Naive thymus-derived CD4-positive, alpha-beta T cell (primary cell): ENCODE data around the gene ARHGAP24. TPM values are rescaled to one million over a fixed set of nuclear protein-coding genes. Genes with fewer than 3 reads are reported as not detected.

Source experiments
- ATAC-seq: fragments of 150-1000 bp; cut with Tn5 transposase; 2 replicates; pipeline ENCODE4 v1.10.0; 2021; ENCODE audit warnings: mild to moderate bottlenecking, moderate library complexity
- CTCF ChIA-PET: fragments of 350-600 bp; sonication (Branson Sonifier 250); formaldehyde crosslinking; loops from one replicate; lab custom pipeline; 2021; ENCODE audit warnings: antibody characterized with exemption; lab: Charles Lee
- POLR2A ChIA-PET: fragments of 350-600 bp; sonication (Branson Sonifier 250); formaldehyde crosslinking; loops from one replicate; lab custom pipeline; 2021; ENCODE audit warnings: antibody characterized with exemption, inconsistent platforms; lab: Charles Lee
- DNase-seq, 9 donors: peaks; one replicate each; pipeline versions ENCODE4 v3.0.0 to v3.0.0-alpha.2; 2020 to 2022; ENCODE audit warnings: mixed read lengths in 1 of 9
- H3K27ac ChIP-seq: one replicate; pipeline ENCODE4 v1.7.0; 2013; ENCODE audit warnings: mild to moderate bottlenecking, low read depth, low read length, moderate library complexity
- H3K27me3 ChIP-seq, 2 donors: one replicate each; pipeline ENCODE4 v1.7.0; 2013; ENCODE audit warnings: low read length in 2 of 2, mild to moderate bottlenecking in 2 of 2, moderate library complexity in 2 of 2; ENCODE audit not compliant: control insufficient read depth in 2 of 2, insufficient read depth in 2 of 2
- H3K36me3 ChIP-seq, 3 experiments: 1 replicate in 2 of 3; 2 replicates in 1 of 3; pipeline ENCODE4 v1.7.0; 2013; ENCODE audit warnings: low read length in 3 of 3, mild to moderate bottlenecking in 3 of 3, moderate library complexity in 1 of 3; ENCODE audit not compliant: insufficient read depth in 3 of 3, control insufficient read depth in 2 of 3
- H3K4me1 ChIP-seq, 2 donors: one replicate each; pipeline ENCODE4 v1.7.0; 2013; ENCODE audit warnings: low read length in 2 of 2, mild to moderate bottlenecking in 2 of 2, moderate library complexity in 1 of 2; ENCODE audit not compliant: control insufficient read depth in 2 of 2, insufficient read depth in 2 of 2
- H3K4me3 ChIP-seq: 2 replicates; pipeline ENCODE4 v1.7.0; 2013; ENCODE audit warnings: mild to moderate bottlenecking, low read length
- H3K9me3 ChIP-seq, 3 experiments: 1 replicate in 2 of 3; 2 replicates in 1 of 3; pipeline ENCODE4 v1.7.0; 2013; ENCODE audit warnings: low read length in 3 of 3; ENCODE audit not compliant: control insufficient read depth in 2 of 3
- H3K27ac Mint-ChIP-seq, 9 donors: one replicate each; pipeline ENCODE4 v1.8.0; 2020 to 2022; ENCODE audit warnings: mixed read lengths in 9 of 9, mild to moderate bottlenecking in 8 of 9, moderate library complexity in 5 of 9, inconsistent platforms in 2 of 9
- H3K27me3 Mint-ChIP-seq, 5 donors: one replicate each; pipeline ENCODE4 v1.8.0; 2021 to 2022; ENCODE audit warnings: mixed read lengths in 5 of 5, mild to moderate bottlenecking in 1 of 5
- H3K36me3 Mint-ChIP-seq, 5 donors: one replicate each; pipeline ENCODE4 v1.8.0; 2020 to 2022; ENCODE audit warnings: mixed read lengths in 5 of 5, mild to moderate bottlenecking in 3 of 5, inconsistent platforms in 1 of 5
- H3K4me1 Mint-ChIP-seq, 7 donors: one replicate each; pipeline ENCODE4 v1.8.0; 2020 to 2022; ENCODE audit warnings: mixed read lengths in 7 of 7, mild to moderate bottlenecking in 3 of 7, inconsistent platforms in 1 of 7
- H3K4me3 Mint-ChIP-seq, 10 donors: one replicate each; pipeline ENCODE4 v1.8.0; 2020 to 2022; ENCODE audit warnings: mild to moderate bottlenecking in 10 of 10, mixed read lengths in 10 of 10, moderate library complexity in 6 of 10, inconsistent platforms in 2 of 10
- H3K9me3 Mint-ChIP-seq, 11 donors: one replicate each; pipeline ENCODE4 v1.8.0; 2020 to 2022; ENCODE audit warnings: mixed read lengths in 11 of 11, mild to moderate bottlenecking in 4 of 11, inconsistent platforms in 1 of 11, moderate library complexity in 1 of 11
- intact Hi-C, 2 donors: fragments of 100-400 bp; cut with micrococcal nuclease; formaldehyde crosslinking; loops; one replicate each; pipeline ENCODE4 v1.15.1; 2023
- polyA plus RNA-seq, 2 donors: library from polyadenylated mRNA; unstranded; fragments of 300-500 nt; fragmentation: Illumina TruSeq; gene quantifications; one replicate each; pipeline ENCODE4 v1.2.3, GENCODE V29; 2021
- total RNA-seq, 6 experiments: library from RNA in 5 of 6; stranded (reverse) in 5 of 6; gene quantifications; 1 replicate in 5 of 6; 2 replicates in 1 of 6; pipeline ENCODE4 v1.2.3 and lab custom pipeline; 2021 to 2026

ARHGAP24 gene
- total and polyA plus RNA-seq, 7 experiments from 2014 or later: 0.41 to 12.7 (median 1.3) TPM; not detected in 3

DNA sequence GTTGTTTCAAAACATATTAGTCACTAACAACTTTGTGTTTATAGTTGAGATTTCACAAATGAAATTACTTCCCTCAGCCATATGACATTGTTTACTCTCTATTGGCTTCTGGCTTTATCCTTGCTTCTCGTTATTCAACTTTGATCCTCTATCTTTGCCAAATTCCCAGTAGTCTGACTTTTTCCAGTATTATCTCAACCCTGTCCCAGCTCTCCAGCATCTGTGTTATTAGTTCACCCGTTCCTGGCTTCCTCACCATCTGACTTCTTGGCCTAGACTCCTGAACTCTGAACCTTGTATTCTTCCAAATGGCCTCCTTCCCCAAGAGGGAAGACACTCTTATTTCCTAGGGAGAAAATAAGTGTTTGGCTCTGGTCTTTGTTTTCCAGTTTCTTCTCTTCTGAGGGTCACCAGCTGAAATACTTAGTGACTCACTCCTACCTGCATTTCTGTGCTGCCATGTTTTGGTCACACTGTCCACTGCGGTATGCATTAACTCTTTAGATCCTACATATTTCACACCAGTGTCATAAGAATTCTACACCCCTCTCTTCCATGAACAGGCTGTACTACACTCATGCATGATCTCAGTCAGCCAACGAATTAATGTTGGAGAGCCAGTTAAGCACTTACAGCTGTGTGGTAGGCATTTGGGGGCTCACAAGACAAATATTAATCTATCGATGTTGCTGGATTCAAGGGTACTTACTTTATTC is 17.0 kb upstream of the ARHGAP24 start:
- no peaks in the 10 kb centered on the region for H3K9me3 ChIP-seq
- Mint-ChIP-seq H3K4me1 (no peaks in the 10 kb centered on the region), H3K36me3 (no peaks in the 10 kb centered on the region), H3K4me3 (no peak overlapping the region), H3K27ac (no peak overlapping the region), H3K9me3 (peaks cover 0 to 12% (median 0%) of the 10 kb centered on the region in 11 donors), H3K27me3 (peaks cover 0 to 7% (median 0%) of the 10 kb centered on the region in 5 donors)
- POLR2A ChIA-PET: no interaction called here
- H3K4me3 ChIP-seq: no peak overlapping the region
- ATAC-seq: no peak
- CTCF ChIA-PET: no interaction called here
- H3K4me1 ChIP-seq: no peaks in the 10 kb centered on the region
- intact Hi-C loops: no loop called here
- DNase-seq: no peak
- no peak overlapping the region for H3K27ac ChIP-seq
- no peaks in the 10 kb centered on the region for H3K36me3 ChIP-seq
- H3K27me3 ChIP-seq: no peaks in the 10 kb centered on the region

DNA sequence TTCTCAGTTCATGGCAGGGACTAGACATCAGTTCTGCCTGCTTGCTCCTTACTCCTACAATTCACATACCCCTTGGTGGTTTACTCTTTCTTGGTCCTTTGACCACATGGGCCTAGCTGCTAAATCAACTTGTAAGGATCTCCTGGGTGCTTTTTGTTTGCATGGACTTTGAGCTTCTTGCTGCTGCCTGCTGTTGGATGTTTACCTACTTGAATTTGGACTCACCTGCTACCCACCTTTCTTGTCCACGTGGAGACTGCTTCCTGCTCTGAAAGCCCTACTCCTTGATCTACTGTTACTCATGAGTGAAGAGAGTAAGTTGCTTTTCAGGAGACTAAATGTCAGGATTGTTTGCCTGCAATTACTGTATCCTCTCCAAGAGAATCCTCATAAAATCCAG is 15.2 kb upstream of the ARHGAP24 start:
- Histone ChIP-seq H3K36me3 (no peaks in the 10 kb centered on the region), H3K27me3 (no peaks in the 10 kb centered on the region), H3K27ac (no peak overlapping the region), H3K4me1 (no peaks in the 10 kb centered on the region), H3K4me3 (no peak overlapping the region), H3K9me3 (no peaks in the 10 kb centered on the region)
- peaks cover 0 to 12% (median 0%) of the 10 kb centered on the region in 11 donors for H3K9me3 Mint-ChIP-seq
- no peaks in the 10 kb centered on the region for H3K36me3 Mint-ChIP-seq
- no peak overlapping the region for H3K4me3 Mint-ChIP-seq
- no peaks in the 10 kb centered on the region for H3K4me1 Mint-ChIP-seq
- H3K27ac Mint-ChIP-seq: no peak overlapping the region
- DNase-seq: no peak
- no peak for ATAC-seq
- ChIA-PET POLR2A (no interaction called here), CTCF (no interaction called here)
- intact Hi-C loops: no loop called here
- peaks cover 0 to 7% (median 0%) of the 10 kb centered on the region in 5 donors for H3K27me3 Mint-ChIP-seq

DNA sequence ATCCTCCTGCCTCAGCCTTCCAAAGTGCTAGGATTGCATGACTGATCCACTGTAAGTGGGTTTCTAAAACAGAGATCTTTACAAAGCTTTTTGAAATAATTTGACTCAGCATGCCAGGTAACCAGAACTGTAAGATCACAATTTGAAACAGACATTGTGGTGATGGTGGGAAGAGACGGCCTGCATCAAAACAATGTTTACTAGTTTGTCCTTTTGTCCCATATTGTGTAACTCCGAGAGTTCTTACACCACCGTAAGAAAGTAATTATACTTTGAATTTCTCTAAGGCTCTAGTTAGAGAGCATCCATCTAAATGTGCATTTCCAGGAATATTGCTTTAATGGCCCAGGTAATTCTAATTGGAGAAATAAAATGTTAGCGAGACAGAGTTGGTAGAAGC is 594 bp upstream of the ARHGAP24 start:
- Histone ChIP-seq H3K36me3 (no peaks in the 10 kb centered on the region), H3K27ac (no peak overlapping the region), H3K9me3 (no peaks in the 10 kb centered on the region), H3K27me3 (no peaks in the 10 kb centered on the region), H3K4me1 (no peaks in the 10 kb centered on the region), H3K4me3 (no peak overlapping the region)
- no peak for DNase-seq
- ChIA-PET POLR2A (no interaction called here), CTCF (no interaction called here)
- Mint-ChIP-seq H3K4me1 (peaks cover 0 to 3% (median 0%) of the 10 kb centered on the region in 7 donors), H3K27me3 (peaks cover 14 to 38% (median 23%) of the 10 kb centered on the region in 5 donors), H3K36me3 (no peaks in the 10 kb centered on the region), H3K9me3 (peaks cover 0 to 5% (median 0%) of the 10 kb centered on the region in 11 donors), H3K27ac (no peak overlapping the region), H3K4me3 (no peak overlapping the region)
- intact Hi-C loops: no loop called here
- ATAC-seq: no peak

DNA sequence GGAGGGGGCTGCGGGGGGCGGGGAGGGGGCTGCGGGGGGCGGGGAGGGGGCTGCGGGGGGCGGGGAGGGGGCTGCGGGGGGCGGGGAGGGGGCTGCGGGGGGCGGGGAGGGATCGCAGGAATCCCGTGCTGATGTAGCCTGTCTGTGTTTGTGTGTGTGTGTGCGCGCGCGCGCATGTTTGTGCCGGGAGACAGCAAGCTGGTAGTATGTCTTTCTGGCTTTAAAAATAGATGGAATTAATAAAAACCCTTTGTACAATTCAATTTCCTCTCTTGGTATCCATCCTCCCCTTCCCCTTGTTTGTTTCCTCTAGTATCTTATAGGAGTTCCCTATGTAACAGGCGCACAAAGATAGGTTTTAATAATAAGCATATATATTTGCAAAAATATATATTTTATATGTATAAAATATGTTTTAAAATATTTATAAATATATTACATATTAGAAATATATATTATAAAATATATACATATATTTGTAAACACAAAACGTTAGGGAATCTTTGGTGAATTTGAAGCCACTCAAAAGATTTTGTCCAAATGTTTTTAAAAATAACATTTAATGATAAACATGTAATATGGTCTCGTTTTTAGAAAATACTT is 782 bp downstream of the ARHGAP24 start:
- Mint-ChIP-seq H3K36me3 (no peaks in the 10 kb centered on the region), H3K9me3 (peaks cover 0 to 1% (median 0%) of the 10 kb centered on the region in 11 donors), H3K4me3 (no peak overlapping the region), H3K27me3 (peaks cover 17 to 34% (median 26%) of the 10 kb centered on the region in 5 donors), H3K4me1 (peaks cover 0 to 3% (median 0%) of the 10 kb centered on the region in 7 donors), H3K27ac (no peak overlapping the region)
- ChIA-PET CTCF (no interaction called here), POLR2A (no interaction called here)
- ATAC-seq: no peak
- Histone ChIP-seq H3K36me3 (no peaks in the 10 kb centered on the region), H3K27ac (no peak overlapping the region), H3K9me3 (no peaks in the 10 kb centered on the region), H3K4me3 (no peak overlapping the region), H3K4me1 (no peaks in the 10 kb centered on the region), H3K27me3 (no peaks in the 10 kb centered on the region)
- intact Hi-C loops: no loop called here
- DNase-seq: no peak

DNA sequence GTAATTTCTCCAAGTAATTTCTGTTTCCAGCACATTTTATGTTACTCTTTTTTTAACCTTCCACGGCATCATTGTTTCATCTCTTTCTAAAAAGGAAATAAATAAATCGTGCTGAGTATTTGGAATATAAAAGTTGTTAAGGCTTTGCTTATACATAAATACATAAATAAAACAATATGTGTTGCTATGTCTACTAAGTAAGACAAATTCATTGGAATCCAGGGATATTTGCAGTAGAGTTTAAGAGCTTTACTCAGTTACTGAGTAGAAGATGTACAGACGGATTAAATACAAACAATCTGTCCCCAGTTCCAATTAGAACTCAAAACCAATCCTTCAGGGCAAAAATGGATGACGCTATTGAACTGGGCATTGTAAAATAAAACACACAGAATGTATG is 1.4 kb downstream of the ARHGAP24 start:
- H3K27me3 ChIP-seq: no peaks in the 10 kb centered on the region
- no peak overlapping the region for H3K27ac ChIP-seq
- Mint-ChIP-seq H3K27me3 (peaks cover 17 to 34% (median 26%) of the 10 kb centered on the region in 5 donors), H3K9me3 (peaks cover 0 to 1% (median 0%) of the 10 kb centered on the region in 11 donors), H3K4me3 (no peak overlapping the region), H3K27ac (no peak overlapping the region), H3K36me3 (no peaks in the 10 kb centered on the region), H3K4me1 (peaks cover 0 to 3% (median 0%) of the 10 kb centered on the region in 7 donors)
- no peaks in the 10 kb centered on the region for H3K36me3 ChIP-seq
- DNase-seq: no peak
- no peak overlapping the region for H3K4me3 ChIP-seq
- ATAC-seq: no peak
- no peaks in the 10 kb centered on the region for H3K4me1 ChIP-seq
- ChIA-PET CTCF (no interaction called here), POLR2A (no interaction called here)
- intact Hi-C loops: no loop called here
- H3K9me3 ChIP-seq: no peaks in the 10 kb centered on the region

DNA sequence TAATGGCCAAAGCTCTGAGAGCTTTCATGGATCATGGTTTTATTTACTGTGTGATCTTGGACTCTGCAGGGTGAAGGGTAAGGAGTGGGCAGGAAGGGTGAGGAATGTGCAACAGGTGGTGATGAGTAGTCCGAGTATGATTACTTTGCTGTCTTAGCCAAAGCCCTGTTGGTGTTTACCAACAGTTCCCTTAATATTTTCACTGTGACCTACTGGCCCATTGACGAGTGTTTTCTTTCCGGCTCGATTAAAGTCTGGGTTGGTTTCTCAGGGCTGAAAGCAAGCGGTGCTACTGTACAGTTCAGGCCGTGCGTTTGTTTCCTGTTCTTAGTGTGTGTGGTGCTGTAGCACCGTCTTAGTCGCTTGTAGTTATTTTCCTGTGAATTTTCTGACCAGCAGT is 2.6 kb downstream of the ARHGAP24 start:
- Histone ChIP-seq H3K27ac (no peak overlapping the region), H3K4me1 (no peaks in the 10 kb centered on the region), H3K36me3 (no peaks in the 10 kb centered on the region), H3K9me3 (no peaks in the 10 kb centered on the region), H3K4me3 (no peak overlapping the region), H3K27me3 (no peaks in the 10 kb centered on the region)
- Mint-ChIP-seq H3K4me1 (peaks cover 0 to 3% (median 0%) of the 10 kb centered on the region in 7 donors), H3K36me3 (no peaks in the 10 kb centered on the region), H3K4me3 (no peak overlapping the region), H3K27me3 (peaks cover 17 to 34% (median 26%) of the 10 kb centered on the region in 5 donors), H3K27ac (no peak overlapping the region), H3K9me3 (peaks cover 0 to 6% (median 0%) of the 10 kb centered on the region in 11 donors)
- intact Hi-C loops: no loop called here
- CTCF ChIA-PET: no interaction called here
- DNase-seq: no peak
- no peak for ATAC-seq
- POLR2A ChIA-PET: no interaction called here

DNA sequence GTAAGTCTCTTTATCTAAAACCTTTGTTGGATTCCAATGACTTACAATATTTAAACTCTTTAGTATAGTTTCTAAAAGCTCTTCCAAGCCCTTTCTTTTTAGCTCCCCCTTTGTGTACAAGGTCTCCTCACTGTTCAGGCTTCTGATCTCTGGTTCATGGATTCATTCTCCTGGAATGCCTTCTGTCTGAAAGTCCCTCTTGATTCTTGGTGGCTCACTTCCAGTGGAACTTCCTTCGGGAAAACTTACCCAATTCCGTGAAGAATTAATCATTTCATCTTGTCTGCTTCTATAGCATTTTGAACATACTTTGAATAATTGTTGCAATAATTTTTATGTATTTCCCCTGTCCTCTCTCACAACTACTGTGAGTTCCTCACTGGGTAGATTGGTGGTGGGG is 3.6 kb downstream of the ARHGAP24 start:
- H3K9me3 ChIP-seq: no peaks in the 10 kb centered on the region
- no peaks in the 10 kb centered on the region for H3K36me3 ChIP-seq
- CTCF ChIA-PET: no interaction called here
- no peak for ATAC-seq
- H3K4me3 ChIP-seq: no peak overlapping the region
- no peak for DNase-seq
- POLR2A ChIA-PET: no interaction called here
- Mint-ChIP-seq H3K9me3 (peaks cover 0 to 6% (median 0%) of the 10 kb centered on the region in 11 donors), H3K4me3 (no peak overlapping the region), H3K27me3 (peaks cover 17 to 33% (median 26%) of the 10 kb centered on the region in 5 donors), H3K36me3 (no peaks in the 10 kb centered on the region), H3K27ac (no peak overlapping the region), H3K4me1 (peaks cover 0 to 3% (median 0%) of the 10 kb centered on the region in 7 donors)
- H3K27ac ChIP-seq: no peak overlapping the region
- intact Hi-C loops: no loop called here
- H3K27me3 ChIP-seq: no peaks in the 10 kb centered on the region
- H3K4me1 ChIP-seq: no peaks in the 10 kb centered on the region
